Activated CD4-positive, alpha-beta T cell treated with anti-CD3 and anti-CD28 coated beads, Interleukin-10, Interleukin-2, amounts not matched to agents 100 ng/mL and 50 ng/mL, durations not matched to agents 16 hours and 8 hours (primary cell): Measurements from ENCODE around the gene CHGA.

Experiments
- DNase-seq: peaks from one replicate; pipeline ENCODE4 v3.0.0-alpha.2; 2020

Gene CHGA

GRCh38 chr14:92945959-92946846 lies 23.3 kb downstream of the CHGA start:
- DNase-seq = no peak

GRCh38 chr14:92946847-92947545 lies 24.0 kb downstream of the CHGA start:
- DNase-seq = no peak

GRCh38 chr14:92948647-92949046 lies 25.7 kb downstream of the CHGA start:
- DNase-seq = no peak

GRCh38 chr14:92949496-92950192 lies 26.7 kb downstream of the CHGA start:
- no peak for DNase-seq

GRCh38 chr14:92950193-92950540 lies 27.2 kb downstream of the CHGA start:
- DNase-seq = no peak

- no peak for DNase-seq
Measured at GRCh38 chr14:92950773-92951172, 27.8 kb downstream of the CHGA start.

- DNase-seq = no peak
Measured at GRCh38 chr14:92951261-92951660, 28.3 kb downstream of the CHGA start.

- DNase-seq = peak; percentile 87
Measured at GRCh38 chr14:92951912-92952471, 29.0 kb downstream of the CHGA start.

GRCh38 chr14:92952481-92953298 lies 29.7 kb downstream of the CHGA start:
- no peak for DNase-seq

- no peak for DNase-seq
Measured at GRCh38 chr14:92953526-92953925, 30.6 kb downstream of the CHGA start.

GRCh38 chr14:92954933-92955332 lies 32.0 kb downstream of the CHGA start:
- no peak for DNase-seq

GRCh38 chr14:92955381-92955780 lies 32.4 kb downstream of the CHGA start:
- no peak for DNase-seq

GRCh38 chr14:92956961-92957360 lies 34.0 kb downstream of the CHGA start:
- no peak for DNase-seq

GRCh38 chr14:92958373-92959188 lies 35.6 kb downstream of the CHGA start:
- no peak for DNase-seq

- no peak for DNase-seq
Measured at GRCh38 chr14:92959189-92959531, 36.2 kb downstream of the CHGA start.

- no peak for DNase-seq
Measured at GRCh38 chr14:92959761-92960680, 37.1 kb downstream of the CHGA start.

- DNase-seq = no peak
Measured at GRCh38 chr14:92960706-92961566, 38.0 kb downstream of the CHGA start.

GRCh38 chr14:92961567-92961855 lies 38.6 kb downstream of the CHGA start:
- no peak for DNase-seq

- DNase-seq = no peak
Measured at GRCh38 chr14:92962031-92962830, 39.3 kb downstream of the CHGA start.
